MV-4-11 (cell line): ENCODE results near the gene CLASP1.
"Not testable (repeated sequence)": the region's sequence is repeated elsewhere in the genome, so short reads cannot be mapped to it uniquely, and the experiment has no call there.

ENCODE experiments used
- DNase-seq: peaks from one replicate; lab custom pipeline; 2025; lab: John Stamatoyannopoulos, UW

CLASP1 gene

DNA sequence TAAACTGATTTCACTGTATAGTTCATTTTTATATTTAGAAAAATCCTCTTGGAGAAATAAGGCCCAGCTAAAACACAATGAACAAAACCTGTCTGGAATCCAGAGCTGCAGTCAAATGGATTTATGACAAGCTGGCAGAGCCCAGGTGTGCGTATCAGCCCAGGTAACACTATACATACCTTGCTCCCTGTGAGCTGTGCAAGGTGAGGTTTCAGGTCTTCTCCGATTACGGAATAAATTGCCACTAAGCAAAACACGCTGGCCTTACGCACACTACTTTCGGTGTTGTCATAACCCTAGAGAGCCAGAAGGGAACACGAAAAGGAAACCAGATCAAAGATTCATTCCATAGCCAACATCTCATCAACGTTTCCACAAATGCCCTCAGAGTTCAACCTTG lies 302.4 kb downstream of the CLASP1 start:
- DNase-seq, result no peak

DNA sequence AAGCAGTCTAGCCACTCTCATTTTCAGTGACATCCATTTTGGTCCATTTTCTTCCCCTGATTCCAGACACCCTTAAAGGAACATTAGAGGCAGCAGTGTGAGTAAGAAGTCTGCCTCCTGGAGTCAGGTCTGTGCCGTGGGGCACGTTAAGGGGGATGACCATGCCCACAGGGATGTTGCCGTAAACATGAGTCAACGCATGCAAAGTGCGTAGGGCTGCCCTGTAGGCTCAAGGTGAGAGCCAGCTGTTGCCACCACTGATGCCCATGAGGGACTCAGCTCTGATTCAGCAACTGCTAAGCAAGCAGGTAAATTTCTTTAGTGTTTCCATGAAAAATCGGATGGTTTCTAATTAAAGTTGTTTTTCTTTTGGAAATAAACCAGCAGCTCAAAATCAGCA lies 302.9 kb downstream of the CLASP1 start:
- DNase-seq, result no peak

DNA sequence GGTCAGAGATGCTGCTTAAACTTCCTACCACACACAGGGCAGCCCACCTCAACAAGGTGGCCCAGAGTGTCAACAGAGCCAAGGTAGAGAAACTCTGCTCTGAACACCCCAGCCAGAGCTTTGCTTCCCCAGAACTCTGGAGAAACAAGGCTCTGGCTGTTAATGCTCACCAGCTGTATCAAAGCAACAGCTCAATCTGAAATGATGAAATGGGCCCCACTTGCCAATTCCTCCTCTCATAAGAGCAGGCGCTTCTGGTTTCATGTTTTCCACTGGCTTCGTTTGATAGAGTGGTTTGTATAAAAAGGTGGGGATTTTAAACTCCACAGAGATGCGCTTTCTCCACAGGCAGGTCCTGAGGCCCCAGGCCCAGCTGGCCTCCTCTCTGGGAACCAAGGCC lies 303.4 kb downstream of the CLASP1 start:
- DNase-seq, result no peak

DNA sequence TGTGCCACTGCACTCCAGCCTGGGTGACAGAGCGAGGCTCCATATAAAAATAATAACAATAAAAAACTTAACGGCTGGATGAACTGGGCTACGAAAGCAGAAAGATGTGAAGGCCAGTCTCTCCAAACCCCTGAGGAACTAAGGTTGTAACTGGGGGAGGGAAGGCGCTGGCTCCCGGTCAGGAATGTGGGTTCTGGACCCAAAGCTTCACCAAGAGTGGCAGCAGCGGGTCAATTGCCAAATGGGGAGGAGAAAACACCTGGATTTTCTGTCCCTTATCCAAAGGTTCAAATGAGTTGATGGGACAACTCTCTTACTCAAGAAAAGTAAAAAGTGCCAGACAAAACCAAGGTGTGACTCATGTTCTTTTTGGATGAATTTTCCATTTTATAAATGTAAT lies 304.2 kb downstream of the CLASP1 start:
- no peak for DNase-seq

DNA sequence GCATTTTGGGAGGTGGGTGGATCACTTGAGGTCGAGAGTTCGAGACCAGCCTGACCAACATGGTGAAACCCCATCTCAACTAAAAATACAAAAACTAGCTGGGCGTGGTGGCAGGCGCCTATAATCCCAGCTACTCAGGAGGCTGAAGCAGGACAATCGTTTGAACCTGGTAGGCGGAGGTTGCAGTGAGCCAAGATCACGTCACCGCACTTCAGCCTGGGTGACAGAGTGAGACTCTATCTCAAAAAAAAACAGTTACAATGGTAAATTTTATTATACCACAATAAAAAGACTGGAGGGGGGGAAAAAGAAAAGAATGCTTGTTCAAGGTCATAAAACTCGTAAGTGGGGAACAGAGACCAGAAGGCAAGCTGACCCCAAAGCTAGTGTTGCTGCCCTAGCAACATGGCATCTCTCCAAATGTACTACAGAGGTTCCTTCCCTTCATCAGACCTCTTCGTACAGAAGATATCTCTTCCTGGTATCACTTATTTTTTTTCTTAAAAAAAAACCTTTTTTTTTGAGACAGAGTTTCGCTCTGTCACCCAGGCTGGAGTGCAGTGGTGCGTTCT lies 305.3 kb downstream of the CLASP1 start:
- DNase-seq, result not testable (repeated sequence)

DNA sequence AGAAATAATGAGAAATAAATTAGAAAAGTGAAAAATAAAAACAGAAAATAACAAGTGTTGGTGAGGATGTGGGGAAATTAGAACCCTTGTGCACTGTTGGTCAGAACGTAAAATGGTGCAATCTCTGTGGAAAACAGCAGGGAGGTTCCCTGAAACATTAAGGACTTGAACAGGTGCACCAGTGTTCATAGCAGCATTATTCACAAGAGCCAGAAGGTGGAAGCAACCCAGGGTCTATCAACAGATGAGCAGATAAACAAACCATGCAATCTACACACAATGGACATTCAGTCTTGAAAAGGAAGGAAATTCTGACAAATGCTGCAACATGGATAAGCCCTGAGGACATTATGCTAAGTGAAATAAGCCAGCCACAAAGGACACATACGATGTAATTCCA lies 306.1 kb downstream of the CLASP1 start:
- DNase-seq, result no peak

DNA sequence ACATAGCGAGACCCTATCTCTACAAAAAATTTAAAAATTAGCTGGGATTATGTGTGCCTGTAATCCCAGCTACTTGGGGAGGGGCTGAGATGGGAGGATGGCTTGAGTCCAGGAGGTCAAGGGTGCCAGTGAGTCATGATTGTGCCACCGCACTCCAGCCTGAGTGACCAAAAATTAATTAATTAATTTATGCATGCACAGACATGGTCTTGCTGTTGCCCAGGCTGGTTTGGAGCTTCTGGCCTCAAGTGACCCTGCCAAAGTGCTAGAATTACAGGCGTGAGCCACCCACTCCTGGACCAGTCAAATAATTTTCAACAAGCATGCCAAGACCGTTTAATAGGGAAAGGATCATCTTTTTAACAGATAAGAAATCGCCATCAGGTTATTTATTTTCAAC lies 306.5 kb downstream of the CLASP1 start:
- DNase-seq, result no peak

DNA sequence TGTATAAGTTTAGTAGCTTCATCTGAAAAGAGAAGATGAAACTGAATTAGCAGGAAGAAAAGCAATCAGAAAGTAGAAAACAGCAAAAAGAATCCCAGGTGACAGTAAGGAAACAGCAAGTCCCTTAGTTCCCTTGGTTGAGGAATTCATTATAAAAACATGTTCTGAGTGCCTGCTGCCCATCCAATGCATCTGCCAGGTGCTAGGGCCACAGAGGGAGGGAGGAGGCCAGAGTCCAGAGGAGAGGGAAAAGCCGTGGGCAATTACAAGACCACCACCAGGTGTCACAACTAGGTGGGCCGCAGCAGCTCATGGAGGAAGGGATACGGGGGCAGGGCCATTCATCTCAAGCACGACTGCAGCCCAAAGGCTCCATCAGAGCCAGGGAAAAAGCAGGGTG lies 308.3 kb downstream of the CLASP1 start:
- no peak for DNase-seq

DNA sequence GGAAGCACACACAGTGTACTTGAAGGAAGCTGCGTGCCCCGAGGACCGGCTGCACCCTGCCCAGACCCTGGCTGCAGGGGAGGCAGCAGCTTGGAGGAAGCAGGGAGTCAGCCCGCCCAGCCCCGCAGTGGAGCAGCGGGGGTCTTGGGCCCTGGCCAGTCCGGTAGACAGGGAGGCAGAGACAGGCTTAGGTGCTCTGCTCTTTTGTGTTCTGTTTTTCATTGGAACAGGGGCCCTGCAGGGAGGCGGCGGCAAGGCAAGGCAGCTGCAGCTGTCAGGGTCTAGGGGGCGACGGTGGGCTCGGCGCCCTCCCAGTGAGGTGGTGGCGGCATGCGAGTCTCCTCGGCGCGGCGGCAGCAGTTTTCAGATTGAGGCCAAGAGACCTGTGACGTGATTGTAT lies 311.0 kb downstream of the CLASP1 start:
- DNase-seq, result no peak

DNA sequence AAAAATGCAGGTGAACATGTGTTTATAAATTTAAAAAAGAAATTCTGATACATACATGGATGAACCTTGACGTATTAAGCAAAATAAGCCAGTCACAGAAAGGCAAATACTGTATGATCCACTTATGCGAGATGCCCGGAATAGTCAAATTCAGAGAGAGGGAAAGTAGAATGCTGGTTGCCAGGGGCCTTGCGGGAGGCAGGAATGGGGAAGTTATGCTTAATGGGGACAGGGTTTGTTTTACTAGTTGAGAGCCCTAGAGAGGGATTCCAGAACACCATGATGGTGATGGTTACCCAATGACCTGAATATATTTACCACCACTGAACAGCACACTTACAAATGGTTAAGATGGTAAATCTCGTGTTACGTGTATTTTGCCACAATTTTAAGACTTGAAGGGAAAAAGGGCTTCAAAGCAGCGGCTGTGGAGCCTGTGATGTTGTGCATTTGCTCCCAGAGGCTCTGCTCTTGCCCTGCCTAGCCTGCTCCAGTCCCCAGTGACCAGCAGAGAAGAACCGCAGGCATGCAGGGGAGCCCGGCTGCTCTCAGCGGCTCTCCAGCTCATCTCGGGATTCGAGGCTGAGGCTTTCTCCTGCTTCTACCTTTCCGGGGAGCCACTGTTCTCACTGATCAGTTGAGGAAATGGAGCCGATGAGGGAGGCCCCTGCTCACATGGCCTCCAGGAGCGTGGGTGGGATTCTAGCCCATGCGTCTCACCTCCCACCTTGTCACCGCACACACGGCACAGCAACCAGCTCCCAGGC lies 312.6 kb downstream of the CLASP1 start:
- DNase-seq, result no peak

DNA sequence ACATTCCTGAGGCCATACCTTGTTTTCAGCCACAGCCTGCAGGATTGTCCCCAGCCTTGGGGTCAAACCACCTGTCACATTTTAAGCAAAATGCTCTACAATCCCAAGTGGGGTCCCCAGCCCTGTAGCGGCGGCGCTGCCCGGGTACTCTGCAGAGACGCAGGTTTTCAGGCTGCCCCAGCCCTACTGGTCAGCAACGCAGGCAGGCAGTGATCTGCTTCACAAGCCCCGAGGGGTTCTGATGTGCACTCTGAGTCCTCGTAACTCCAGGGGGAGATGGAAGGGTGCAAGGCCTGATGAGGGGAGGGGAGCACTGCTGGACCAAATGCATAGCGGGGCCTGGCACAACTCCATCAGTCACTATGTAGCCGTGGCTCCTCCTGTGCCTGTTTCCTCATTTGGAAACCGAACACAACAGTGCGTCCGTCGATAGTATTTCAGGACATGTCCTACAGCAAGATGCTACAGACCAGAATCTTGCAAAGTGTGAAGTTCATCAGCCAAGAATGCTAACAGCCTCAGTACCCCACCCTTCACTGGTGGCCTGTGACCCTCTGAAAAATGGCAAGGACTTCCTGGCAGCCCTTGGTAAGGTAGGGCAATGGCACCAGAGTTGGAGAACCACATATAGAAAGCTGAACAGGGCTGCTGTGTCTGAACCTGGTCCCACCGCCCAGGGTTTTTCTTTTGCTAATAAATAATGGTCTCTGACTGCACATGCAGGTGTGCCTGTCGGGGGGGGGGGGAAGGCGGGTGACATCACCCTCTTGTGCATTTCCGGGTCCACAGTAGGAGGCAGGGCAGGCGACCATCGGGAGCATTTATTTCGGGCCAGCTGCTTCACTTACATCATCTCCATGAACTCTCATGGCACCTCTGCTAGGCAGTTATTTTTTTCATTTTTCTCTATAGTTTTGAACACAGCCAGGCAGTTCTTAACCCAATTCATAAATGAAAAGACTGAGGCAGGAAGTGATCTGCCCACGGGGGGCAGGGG lies 313.7 kb downstream of the CLASP1 start:
- DNase-seq, result no peak

DNA sequence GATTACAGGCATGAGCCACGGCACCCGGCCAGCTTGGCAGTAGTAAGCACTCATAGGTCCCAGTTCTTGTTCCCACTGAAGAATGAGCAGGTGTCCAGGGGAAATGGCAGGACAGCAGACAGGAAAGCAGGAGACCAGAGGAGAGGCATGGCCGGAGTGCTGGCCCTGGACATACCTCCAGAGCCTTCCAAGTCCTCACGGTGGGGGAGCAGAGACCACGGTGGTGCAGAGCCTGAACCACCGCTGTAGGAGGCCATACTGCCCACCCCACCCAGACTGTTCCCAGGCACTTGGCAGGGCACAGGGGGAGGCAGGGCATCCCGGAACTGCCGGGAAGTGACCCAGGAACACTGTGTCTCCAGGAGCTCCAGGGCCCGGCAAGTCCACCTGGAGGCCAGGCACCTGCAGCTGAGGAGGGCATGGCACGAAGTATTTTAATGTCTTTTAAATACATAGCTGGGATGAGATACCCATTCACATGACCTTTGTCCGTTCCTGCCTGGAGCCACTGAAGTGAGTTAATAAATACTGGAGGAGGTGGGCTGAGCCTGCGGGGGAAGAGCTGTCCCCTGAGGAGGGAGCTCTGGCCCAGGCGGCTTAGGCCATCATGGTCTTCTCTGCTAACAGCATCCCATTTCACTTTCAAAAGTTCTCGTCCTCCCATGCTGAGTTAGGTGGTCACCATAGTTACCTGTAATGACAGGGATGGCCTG lies 314.5 kb downstream of the CLASP1 start:
- DNase-seq, result no peak

DNA sequence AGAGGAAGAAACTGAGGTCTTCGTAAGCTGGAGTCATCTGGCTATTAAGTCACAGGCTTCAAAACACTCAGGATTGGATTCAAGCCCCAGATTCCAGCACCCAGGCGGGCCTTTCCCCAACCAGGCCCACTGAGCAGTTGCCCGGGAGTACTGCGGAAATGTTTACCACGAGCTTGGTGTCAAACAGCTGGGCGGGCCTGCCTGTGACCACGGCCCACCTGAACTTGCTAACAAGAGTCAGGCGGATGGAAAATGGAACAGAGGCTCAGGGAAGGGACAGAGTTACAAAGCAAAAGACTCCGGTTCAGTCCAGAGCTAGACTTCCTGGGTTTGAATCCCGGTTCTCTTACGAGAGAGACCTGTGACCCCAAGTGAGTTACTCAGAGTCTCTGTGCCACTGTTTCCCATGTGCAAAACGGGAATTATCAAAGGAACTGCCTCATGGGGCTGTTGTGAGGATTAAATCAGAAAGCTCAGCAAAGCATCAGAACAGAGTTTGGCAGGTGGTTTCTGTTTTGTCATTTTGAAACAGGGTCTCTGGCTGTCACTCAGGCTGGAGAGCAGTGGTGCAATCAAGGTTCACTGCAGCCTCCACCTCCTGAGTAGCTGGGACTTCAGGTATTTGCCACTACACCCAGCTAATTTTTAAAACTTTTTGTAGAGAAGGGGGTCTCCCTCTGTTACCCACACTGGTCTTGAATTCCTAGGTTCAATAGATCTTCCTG lies 315.3 kb downstream of the CLASP1 start:
- no peak for DNase-seq

DNA sequence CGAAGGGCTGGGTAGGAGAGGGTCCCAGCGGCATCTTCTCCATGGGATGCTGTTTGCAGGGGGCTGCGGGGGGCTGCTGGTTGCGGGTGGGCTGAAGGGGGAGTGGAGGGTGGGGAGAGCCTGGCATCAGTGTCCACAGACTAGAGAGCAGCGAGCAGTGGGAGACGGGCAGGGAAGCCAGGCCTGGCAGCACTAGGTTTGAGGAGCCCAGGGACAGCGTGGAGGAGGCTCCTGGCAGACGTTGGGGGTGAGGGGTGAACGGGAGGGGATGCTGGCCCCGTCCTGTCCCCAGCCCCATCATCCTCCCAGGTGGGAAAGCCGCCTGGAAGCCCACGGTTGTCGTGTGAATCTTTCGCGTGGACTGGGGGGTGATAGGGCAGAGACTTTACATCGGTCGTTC lies 316.0 kb downstream of the CLASP1 start:
- DNase-seq, result no peak

DNA sequence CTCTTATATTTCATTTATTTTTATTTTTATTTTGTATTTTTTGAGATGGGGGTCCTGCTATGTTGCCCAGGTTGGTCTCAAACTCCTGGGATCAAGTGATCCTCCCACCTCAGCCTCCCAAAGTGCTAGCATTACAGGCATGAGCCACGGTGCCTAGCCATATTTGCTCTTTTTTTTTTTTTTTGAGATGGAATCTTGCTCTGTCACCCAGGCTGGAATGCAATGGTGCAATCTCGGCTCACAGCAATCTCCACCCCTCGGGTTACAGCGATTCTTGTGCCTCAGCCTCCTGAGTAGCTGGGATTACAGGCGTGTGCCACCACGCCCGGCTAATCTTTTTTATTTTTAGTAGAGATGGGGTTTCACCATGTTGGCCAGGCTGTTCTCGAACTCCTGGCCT lies 317.9 kb downstream of the CLASP1 start:
- DNase-seq, result not testable (repeated sequence)

DNA sequence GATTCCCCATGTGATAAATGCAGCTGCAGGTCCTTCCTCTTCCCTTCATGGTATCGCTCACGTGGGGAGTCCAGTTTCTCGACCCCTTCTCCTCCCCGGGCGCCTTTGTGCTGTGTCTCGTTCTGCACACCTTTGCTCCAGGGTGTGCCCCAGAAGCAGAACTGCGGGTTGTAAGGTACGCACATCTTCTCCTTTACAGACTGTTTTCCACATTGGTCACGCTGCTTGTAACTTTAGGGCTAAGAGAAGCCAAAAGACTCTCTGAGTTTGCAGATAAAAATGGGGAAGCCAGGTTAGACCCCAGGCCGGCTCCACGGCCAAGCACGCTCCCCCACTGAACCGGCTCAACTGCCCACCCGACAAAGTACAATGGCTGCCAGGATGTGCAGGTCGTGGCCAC lies 318.3 kb downstream of the CLASP1 start:
- DNase-seq, result no peak

DNA sequence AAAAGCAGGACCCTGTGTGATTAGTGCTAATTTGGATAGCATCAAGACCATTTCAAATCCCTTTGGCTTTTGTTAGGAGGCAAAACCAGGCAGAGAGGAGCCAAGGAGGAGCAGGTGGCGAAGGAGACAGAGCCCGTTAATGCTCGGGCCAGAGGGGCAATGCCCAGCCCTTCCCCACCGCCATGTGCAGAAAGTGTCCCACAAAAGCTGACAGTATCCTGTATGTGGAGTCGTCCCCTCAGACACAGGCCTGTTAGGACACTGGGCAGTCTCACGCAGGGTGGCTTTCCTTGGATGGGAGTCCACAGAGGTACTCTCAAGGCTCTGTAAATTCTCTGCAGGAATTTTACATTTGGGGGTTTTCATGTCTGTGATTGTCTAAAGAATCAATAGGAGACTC lies 319.5 kb downstream of the CLASP1 start:
- DNase-seq, result no peak

DNA sequence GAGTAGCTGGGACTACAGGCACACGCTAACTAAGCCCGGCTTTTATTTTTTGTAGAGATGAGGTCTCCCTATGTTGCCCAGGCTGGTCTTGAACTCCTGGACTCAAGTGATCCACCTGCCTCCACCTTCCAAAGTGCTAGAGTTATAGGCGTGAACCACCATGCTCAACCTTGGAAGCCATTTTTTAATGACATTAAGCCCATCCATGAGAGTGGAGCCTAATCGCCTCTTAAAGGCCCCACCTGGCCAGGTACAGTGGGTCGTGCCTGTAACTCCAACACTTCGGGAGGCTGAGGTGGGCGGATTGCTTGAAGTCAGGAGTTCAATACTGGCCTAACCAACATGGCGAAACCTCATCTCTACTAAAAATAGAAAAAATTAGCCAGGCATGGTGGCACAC lies 322.6 kb downstream of the CLASP1 start:
- no peak for DNase-seq

DNA sequence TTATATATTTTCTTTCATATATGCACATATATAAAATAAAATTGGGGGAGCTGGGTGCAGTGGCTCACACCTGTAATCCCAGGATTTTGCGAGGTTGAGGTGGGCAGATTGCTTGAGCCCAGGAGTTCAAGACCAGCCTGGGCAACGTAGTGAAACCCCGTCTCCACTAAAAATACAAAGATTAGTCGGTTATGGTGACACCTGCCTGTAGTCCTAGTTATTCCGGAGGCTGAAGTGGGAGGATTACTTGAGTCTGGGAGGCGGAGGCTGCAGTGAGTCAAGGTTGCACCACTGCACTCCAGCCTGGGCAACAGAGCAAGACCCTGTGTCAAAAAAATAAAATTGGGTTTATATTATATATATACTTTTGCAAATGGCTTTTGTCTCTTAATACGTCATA lies 324.7 kb downstream of the CLASP1 start:
- DNase-seq, result no peak

DNA sequence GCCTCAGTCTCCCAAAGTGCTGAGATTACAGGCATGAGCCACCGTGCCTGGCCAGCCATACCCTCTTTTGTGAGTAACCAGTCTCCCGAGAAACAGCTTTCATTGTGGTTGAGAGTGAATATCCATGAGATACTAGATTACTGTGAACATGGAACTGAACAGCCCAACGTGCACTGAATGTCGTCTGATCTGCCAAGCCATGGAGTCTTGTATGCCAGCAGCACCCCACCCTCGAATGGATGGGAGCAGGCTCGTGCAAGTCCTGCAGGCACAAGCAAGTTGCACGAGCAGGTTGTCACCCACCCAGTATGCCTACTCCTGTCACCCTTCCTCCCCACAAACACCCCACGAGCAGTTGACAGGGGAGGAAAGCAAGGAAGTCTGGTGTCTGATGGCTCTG lies 327.8 kb downstream of the CLASP1 start:
- DNase-seq, result no peak

DNA sequence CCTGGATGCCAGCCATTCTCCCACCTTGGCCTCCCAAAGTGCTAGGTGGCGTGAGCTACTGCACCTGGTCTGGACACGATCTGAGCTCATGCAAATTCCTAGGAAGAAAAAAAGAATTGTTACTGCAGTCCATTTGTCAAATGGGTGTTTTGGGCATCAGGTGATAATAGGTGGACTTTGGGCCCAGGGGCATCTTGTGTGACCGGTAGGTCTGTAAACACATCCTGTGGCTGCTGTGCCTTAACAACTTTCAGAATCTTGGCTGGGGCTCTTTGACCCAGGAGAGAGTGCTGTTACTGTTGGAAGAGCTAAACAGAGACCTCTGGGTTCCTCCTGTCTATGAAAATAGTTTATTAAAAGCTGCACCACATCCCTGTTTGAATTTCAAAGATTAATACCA lies 329.3 kb downstream of the CLASP1 start:
- no peak for DNase-seq

DNA sequence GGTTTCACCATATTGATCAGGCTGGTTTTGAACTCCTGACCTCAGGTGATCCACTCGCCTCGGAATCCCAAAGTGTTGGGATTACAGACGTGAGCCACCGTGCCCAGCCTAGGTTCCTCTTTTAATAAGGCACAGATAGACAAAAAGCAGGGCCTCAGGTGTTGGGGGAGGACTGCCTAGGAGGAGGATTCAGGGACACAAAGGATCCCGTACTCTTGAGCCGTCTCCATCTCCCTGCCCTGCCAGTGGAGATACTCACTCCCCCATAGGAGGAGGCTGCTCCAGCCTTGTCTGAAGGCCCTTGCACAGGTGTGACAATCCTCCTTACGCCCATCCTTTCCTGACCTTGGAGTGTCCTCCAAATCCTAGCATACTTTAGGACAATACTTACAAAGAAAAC lies 332.3 kb downstream of the CLASP1 start:
- DNase-seq, result no peak
